ENCODE results near the gene DIS3L2. TPM values are rescaled to one million over a fixed set of nuclear protein-coding genes. Genes with fewer than 3 reads are reported as not detected.
A peak's percentile ranks its signal among the peaks of the same experiment; 100 is the strongest.
"Not testable (repeated sequence)": the region's sequence is repeated elsewhere in the genome, so short reads cannot be mapped to it uniquely, and the experiment has no call there.

The DIS3L2 gene
- total RNA-seq, 1 experiment from 2014 or later, result 15.8 TPM

DNA sequence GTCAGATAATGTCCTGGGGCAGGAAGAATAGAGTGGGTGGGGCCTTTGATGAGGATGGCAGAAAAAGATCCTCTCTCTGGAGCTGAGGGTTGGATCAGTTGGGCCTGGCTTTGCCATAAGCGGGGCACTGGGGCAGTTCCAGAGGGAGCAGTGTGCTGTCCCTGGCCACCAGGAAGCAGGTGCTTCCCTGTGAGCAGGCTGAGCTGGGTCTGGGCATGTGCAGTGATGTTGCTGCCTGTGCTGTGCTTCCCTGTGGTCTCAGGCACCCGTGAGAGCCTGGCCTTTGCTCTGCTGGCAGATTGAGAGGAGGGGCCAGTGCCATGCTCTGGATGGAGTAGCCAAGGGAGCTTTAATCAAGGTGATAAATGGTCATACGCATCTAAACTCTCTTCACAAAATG, 20.7 kb upstream of the DIS3L2 start:
- Histone ChIP-seq H3K9me3 (ENCODE audit: low read length) (no peaks in the 10 kb centered on the region), H3K4me1 (ENCODE audit: low read length) (no peaks in the 10 kb centered on the region), H3K36me3 (ENCODE audit: insufficient read depth, low read length) (no peaks in the 10 kb centered on the region), H3K27me3 (ENCODE audit: low read length) (no peaks in the 10 kb centered on the region), H3K9ac (ENCODE audit: low read length) (no peak overlapping the region), H3K9me2 (replicated peaks; ENCODE audit: insufficient read depth, low read length) (no peaks in the 10 kb centered on the region), H4K20me1 (ENCODE audit: insufficient read depth, low read depth, low read length) (no peaks in the 10 kb centered on the region), H2AFZ (ENCODE audit: low read length) (no peak overlapping the region), H3K27ac (ENCODE audit: low read length) (no peak overlapping the region), H3K4me2 (ENCODE audit: low read depth, low read length, poor library complexity, severe bottlenecking) (no peak overlapping the region), H3K79me2 (ENCODE audit: low read length) (no peaks in the 10 kb centered on the region), H3K4me3 (ENCODE audit: low read length) (no peak overlapping the region)
- no peak for DNase-seq

DNA sequence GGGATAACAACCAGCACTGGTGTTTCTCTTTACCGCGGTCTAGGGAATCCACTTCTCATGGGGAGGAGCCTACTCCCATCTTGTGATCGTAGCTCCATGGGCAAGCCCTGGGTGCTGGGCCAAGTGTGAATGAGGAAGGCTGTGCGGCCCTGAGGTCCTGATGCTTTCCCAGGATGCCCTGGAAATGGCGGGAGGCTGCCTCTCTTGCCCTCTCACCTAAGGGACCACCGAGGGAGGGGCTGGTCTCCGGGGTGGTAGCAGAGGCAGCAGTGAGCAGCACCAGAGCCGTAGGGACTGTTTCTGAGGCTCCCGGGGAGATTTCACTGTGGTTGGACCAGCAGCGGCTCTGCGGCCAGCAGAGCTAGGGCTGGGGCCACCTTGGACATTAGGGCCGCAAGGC, 19.8 kb upstream of the DIS3L2 start:
- Histone ChIP-seq H3K4me1 (ENCODE audit: low read length) (no peaks in the 10 kb centered on the region), H2AFZ (ENCODE audit: low read length) (no peak overlapping the region), H3K9me3 (ENCODE audit: low read length) (no peaks in the 10 kb centered on the region), H3K9me2 (replicated peaks; ENCODE audit: insufficient read depth, low read length) (no peaks in the 10 kb centered on the region), H3K36me3 (ENCODE audit: insufficient read depth, low read length) (no peaks in the 10 kb centered on the region), H3K4me3 (ENCODE audit: low read length) (no peak overlapping the region), H3K79me2 (ENCODE audit: low read length) (no peaks in the 10 kb centered on the region), H3K9ac (ENCODE audit: low read length) (no peak overlapping the region), H3K27me3 (ENCODE audit: low read length) (no peaks in the 10 kb centered on the region), H3K27ac (ENCODE audit: low read length) (no peak overlapping the region), H3K4me2 (ENCODE audit: low read depth, low read length, poor library complexity, severe bottlenecking) (no peak overlapping the region), H4K20me1 (ENCODE audit: insufficient read depth, low read depth, low read length) (no peaks in the 10 kb centered on the region)
- DNase-seq, result no peak

DNA sequence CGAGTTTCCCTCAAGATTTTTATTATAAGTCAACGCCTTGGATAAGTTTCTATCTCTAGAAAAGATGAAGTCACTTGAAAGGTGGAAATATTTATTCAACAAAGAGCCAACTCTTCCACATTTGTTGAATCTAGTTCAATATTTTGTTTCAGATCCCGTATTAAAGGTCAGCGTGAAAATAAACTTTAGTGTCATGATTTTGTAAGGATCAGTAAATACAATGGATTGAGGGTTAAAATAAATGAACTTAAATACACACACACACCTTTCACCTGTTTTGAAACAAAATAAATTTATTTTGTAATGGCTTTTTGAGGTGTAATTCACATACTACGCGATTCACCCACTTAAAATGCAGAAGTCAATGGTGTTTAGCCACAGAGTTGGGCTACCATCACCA, 19.3 kb upstream of the DIS3L2 start:
- Histone ChIP-seq H3K9me3 (ENCODE audit: low read length) (no peaks in the 10 kb centered on the region), H2AFZ (ENCODE audit: low read length) (no peak overlapping the region), H3K27ac (ENCODE audit: low read length) (no peak overlapping the region), H3K79me2 (ENCODE audit: low read length) (no peaks in the 10 kb centered on the region), H4K20me1 (ENCODE audit: insufficient read depth, low read depth, low read length) (no peaks in the 10 kb centered on the region), H3K9ac (ENCODE audit: low read length) (no peak overlapping the region), H3K36me3 (ENCODE audit: insufficient read depth, low read length) (no peaks in the 10 kb centered on the region), H3K4me3 (ENCODE audit: low read length) (no peak overlapping the region), H3K4me1 (ENCODE audit: low read length) (no peaks in the 10 kb centered on the region), H3K4me2 (ENCODE audit: low read depth, low read length, poor library complexity, severe bottlenecking) (no peak overlapping the region), H3K27me3 (ENCODE audit: low read length) (no peaks in the 10 kb centered on the region), H3K9me2 (replicated peaks; ENCODE audit: insufficient read depth, low read length) (no peaks in the 10 kb centered on the region)
- DNase-seq, result no peak

DNA sequence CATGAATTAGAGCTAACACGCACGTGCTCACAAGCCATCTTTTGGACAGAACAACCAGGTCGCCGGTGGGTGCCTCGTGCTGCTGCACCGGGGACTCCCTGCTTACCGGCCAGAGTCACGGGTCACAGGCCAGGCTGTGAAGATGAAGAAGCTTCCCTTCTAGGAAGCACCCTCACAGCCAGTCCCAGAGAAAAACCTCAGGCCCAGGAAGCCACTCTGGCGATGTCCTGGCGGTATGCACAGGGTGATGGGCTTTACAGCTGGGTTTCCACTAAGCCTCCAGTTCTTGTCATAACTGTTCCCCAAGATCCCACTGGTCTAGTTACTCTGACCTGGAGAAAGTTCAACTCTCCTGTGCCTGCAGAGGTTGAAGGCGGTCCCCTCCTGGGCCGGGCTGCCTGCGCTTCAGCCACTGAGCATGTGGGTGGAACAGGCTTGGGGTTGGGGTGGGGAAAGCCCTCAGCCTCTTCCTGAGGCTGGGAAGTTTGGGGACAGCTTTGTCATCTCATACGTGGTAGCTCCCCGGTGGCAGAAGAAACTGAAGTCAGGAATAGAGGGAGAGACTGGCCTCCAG, 15.2 kb upstream of the DIS3L2 start:
- H2AFZ ChIP-seq (ENCODE audit: low read length), result no peak overlapping the region
- H3K27me3 ChIP-seq (ENCODE audit: low read length), result no peaks in the 10 kb centered on the region
- H3K27ac ChIP-seq (ENCODE audit: low read length), result no peak overlapping the region
- no peak overlapping the region for H3K4me3 ChIP-seq (ENCODE audit: low read length)
- no peaks in the 10 kb centered on the region for H3K9me2 ChIP-seq (replicated peaks; ENCODE audit: insufficient read depth, low read length)
- no peaks in the 10 kb centered on the region for H4K20me1 ChIP-seq (ENCODE audit: insufficient read depth, low read depth, low read length)
- peaks cover 2% of the 10 kb centered on the region; the same call in 1 of the 2 replicates for H3K9me3 ChIP-seq (ENCODE audit: low read length)
- no peak overlapping the region for H3K4me2 ChIP-seq (ENCODE audit: low read depth, low read length, poor library complexity, severe bottlenecking)
- H3K36me3 ChIP-seq (ENCODE audit: insufficient read depth, low read length), result no peaks in the 10 kb centered on the region
- H3K9ac ChIP-seq (ENCODE audit: low read length), result no peak overlapping the region
- no peak for DNase-seq
- H3K79me2 ChIP-seq (ENCODE audit: low read length), result no peaks in the 10 kb centered on the region
- H3K4me1 ChIP-seq (ENCODE audit: low read length), result no peaks in the 10 kb centered on the region

DNA sequence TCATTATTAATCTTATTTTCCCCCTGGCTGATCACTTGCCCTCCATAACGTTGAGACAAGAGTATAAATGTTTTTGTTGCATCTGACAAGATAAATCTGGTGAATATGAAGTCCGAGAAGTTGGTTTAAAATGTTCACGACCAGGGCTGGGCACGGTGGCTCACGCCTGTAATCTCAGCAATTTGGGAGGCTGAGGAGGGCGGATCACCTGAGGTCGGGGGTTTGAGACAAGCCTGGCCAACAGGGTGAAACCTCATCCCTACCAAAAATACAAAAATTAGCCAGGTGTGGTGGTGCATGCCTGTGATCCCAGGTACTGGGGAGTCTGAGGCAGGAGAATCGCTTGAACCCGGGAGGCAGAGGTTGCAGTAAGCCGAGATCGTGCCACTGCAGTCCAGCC, 14.4 kb upstream of the DIS3L2 start:
- not testable (repeated sequence) for H3K36me3 ChIP-seq (ENCODE audit: insufficient read depth, low read length); H3K4me1 ChIP-seq (ENCODE audit: low read length); H3K27ac ChIP-seq (ENCODE audit: low read length); H3K9me3 ChIP-seq (ENCODE audit: low read length); H4K20me1 ChIP-seq (ENCODE audit: insufficient read depth, low read depth, low read length); DNase-seq; H3K79me2 ChIP-seq (ENCODE audit: low read length); H2AFZ ChIP-seq (ENCODE audit: low read length); H3K27me3 ChIP-seq (ENCODE audit: low read length); H3K4me2 ChIP-seq (ENCODE audit: low read depth, low read length, poor library complexity, severe bottlenecking); H3K9ac ChIP-seq (ENCODE audit: low read length); H3K9me2 ChIP-seq (replicated peaks; ENCODE audit: insufficient read depth, low read length); H3K4me3 ChIP-seq (ENCODE audit: low read length)

DNA sequence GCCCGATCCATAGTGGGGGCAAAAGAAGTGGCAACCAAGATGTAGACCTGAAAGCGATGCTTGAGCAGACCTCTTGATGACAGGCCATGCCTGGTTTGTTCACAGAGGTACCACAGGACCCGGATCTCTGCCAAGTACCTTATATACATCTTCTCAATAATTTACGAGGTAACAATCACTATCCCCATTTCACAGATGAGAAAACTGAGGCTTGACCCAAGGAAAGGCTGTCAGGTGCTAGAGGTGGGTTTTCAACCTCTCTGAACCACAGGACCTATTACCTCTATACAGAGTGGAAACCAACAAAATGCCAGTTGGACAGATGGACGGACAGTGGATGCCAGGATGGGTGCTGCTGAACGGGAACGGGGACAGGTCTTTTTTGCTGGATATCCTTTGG, 13.8 kb upstream of the DIS3L2 start:
- no peak overlapping the region for H3K9ac ChIP-seq (ENCODE audit: low read length)

DNA sequence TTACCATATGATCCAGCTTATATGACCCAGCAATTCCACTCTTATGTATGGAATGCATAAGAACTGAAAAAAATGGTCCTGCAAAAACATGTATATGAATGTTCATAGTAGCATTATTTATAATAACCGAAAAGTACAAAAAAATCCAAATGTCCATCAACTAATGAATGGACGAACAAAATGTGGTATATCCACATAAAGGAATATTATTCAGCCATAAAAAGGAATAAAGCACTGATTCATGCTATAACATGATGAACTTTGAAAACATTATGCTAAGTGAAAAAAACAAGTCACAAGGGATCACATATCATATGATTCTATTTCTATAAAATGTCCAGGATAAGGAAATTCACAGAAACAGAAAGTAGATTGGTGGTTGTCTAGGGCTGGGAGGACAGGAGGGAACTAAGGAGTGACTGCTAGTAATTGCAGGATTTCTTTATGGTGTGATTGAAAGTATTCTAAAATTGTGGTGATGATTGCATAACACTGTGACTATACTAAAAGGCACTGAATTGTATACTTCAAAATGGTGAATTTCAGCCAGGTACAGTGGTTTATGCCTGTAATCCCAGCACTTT, 10.0 kb upstream of the DIS3L2 start:
- Histone ChIP-seq H3K27me3 (ENCODE audit: low read length) (no peaks in the 10 kb centered on the region), H3K9me3 (ENCODE audit: low read length) (peaks cover 5% of the 10 kb centered on the region; the same call in 1 of the 2 replicates), H4K20me1 (ENCODE audit: insufficient read depth, low read depth, low read length) (no peaks in the 10 kb centered on the region), H3K9me2 (replicated peaks; ENCODE audit: insufficient read depth, low read length) (no peaks in the 10 kb centered on the region), H3K27ac (ENCODE audit: low read length) (no peak overlapping the region), H3K79me2 (ENCODE audit: low read length) (no peaks in the 10 kb centered on the region), H3K36me3 (ENCODE audit: insufficient read depth, low read length) (no peaks in the 10 kb centered on the region), H3K4me3 (ENCODE audit: low read length) (no peak overlapping the region), H3K4me1 (ENCODE audit: low read length) (no peaks in the 10 kb centered on the region), H3K9ac (ENCODE audit: low read length) (no peak overlapping the region), H3K4me2 (ENCODE audit: low read depth, low read length, poor library complexity, severe bottlenecking) (no peak overlapping the region), H2AFZ (ENCODE audit: low read length) (no peak overlapping the region)
- DNase-seq, result peak; percentile 17

More for the DNA sequence above, 13.8 kb upstream of the DIS3L2 start:
- Histone ChIP-seq H4K20me1 (ENCODE audit: insufficient read depth, low read depth, low read length) (no peaks in the 10 kb centered on the region), H3K27me3 (ENCODE audit: low read length) (no peaks in the 10 kb centered on the region), H3K36me3 (ENCODE audit: insufficient read depth, low read length) (no peaks in the 10 kb centered on the region), H3K4me1 (ENCODE audit: low read length) (no peaks in the 10 kb centered on the region), H3K9me3 (ENCODE audit: low read length) (peaks cover 5% of the 10 kb centered on the region; the same call in 1 of the 2 replicates), H3K79me2 (ENCODE audit: low read length) (no peaks in the 10 kb centered on the region), H3K4me3 (ENCODE audit: low read length) (no peak overlapping the region), H2AFZ (ENCODE audit: low read length) (no peak overlapping the region), H3K4me2 (ENCODE audit: low read depth, low read length, poor library complexity, severe bottlenecking) (no peak overlapping the region), H3K27ac (ENCODE audit: low read length) (no peak overlapping the region), H3K9me2 (replicated peaks; ENCODE audit: insufficient read depth, low read length) (no peaks in the 10 kb centered on the region)
- no peak for DNase-seq

DNA sequence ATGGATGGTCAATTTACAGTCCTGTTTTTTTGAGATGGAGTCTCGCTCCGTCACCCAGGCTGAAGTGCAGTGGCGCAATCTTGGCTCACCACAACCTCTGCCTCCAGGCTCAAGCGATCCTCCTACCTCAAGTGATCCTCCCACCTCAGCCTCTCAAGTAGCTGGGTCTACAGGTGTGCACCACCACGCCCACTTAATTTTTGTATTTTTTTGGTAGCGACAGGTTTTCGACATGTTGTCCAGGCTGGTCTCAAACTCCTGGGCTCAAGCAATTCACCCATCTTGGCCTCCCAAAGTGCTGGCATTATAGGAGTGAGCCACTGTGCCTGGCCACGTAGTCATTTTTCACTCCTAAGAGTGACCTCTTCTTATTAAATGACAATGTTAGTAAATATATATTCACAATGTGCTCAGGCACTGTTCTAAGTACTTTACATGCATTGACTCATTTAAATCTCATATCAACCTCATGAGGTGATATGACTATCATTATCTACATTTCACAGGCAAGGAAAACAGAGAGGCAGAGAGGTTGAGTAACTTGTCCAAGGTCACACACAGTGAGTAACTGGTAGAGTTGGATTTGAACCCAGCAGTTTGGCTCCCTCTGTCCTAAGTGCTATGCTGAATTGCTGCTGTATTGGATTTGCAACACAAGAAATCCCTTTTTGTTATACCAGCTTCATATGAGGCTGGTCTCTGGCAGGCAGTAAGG, 5.6 kb upstream of the DIS3L2 start:
- Histone ChIP-seq H3K4me1 (ENCODE audit: low read length) (peaks cover 6% of the 10 kb centered on the region), H3K36me3 (ENCODE audit: insufficient read depth, low read length) (no peaks in the 10 kb centered on the region), H4K20me1 (ENCODE audit: insufficient read depth, low read depth, low read length) (no peaks in the 10 kb centered on the region), H3K79me2 (ENCODE audit: low read length) (no peaks in the 10 kb centered on the region), H3K4me2 (ENCODE audit: low read depth, low read length, poor library complexity, severe bottlenecking) (no peak overlapping the region), H3K9ac (ENCODE audit: low read length) (no peak overlapping the region), H3K4me3 (ENCODE audit: low read length) (no peak overlapping the region), H2AFZ (ENCODE audit: low read length) (no peak overlapping the region), H3K9me3 (ENCODE audit: low read length) (peaks cover 5% of the 10 kb centered on the region; the same call in 1 of the 2 replicates), H3K9me2 (replicated peaks; ENCODE audit: insufficient read depth, low read length) (no peaks in the 10 kb centered on the region), H3K27me3 (ENCODE audit: low read length) (no peaks in the 10 kb centered on the region), H3K27ac (ENCODE audit: low read length) (no peak overlapping the region)
- DNase-seq, result no peak

All from Karpas-422 (cell line).